Esophagus squamous epithelium (tissue), 4 donors: Measurements from ENCODE around the gene KBTBD12.

ENCODE experiments used
- POLR2A ChIP-seq, 4 donors: fragments of 450-650 bp; IDR thresholded peaks; one replicate each; pipeline ENCODE4 v1.6.1; 2017; ENCODE audit warnings: antibody characterized with exemption in 4 of 4, mild to moderate bottlenecking in 4 of 4, moderate library complexity in 3 of 4
- TF ChIP-seq, protein P1 (sequence below), 6 experiments: fragments of 450-650 bp in 4 of 6; fragments of 200-600 bp in 2 of 6; sonication (generic) in 2 of 6; IDR thresholded peaks; one replicate each; pipeline ENCODE4 v1.5.1; 2016 to 2019; ENCODE audit warnings: antibody characterized with exemption in 6 of 6, mild to moderate bottlenecking in 4 of 6, moderate library complexity in 4 of 6

DNA sequence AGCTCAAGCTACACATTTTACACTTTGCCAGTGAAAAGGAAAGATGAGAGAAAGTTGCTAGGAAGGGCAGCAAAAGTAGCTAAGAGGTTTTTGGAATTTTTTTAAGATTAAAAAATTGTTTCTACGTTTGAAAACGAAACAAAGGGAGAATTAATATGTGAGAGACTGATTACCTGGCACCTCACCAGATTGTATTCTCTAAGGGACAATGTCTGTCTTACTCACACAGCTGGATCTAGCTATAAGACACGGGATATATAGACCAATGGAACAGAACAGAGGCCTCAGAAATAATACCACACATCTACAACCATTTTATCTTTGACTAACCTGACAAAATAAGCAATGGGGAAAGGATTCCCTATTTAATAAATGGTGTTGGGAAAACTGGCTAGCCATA lies 9.5 kb upstream of the KBTBD12 start:
- no peak for TF ChIP-seq POLR2A (IDR thresholded peaks at IDR 0.05)
- TF ChIP-seq, protein P1, sequence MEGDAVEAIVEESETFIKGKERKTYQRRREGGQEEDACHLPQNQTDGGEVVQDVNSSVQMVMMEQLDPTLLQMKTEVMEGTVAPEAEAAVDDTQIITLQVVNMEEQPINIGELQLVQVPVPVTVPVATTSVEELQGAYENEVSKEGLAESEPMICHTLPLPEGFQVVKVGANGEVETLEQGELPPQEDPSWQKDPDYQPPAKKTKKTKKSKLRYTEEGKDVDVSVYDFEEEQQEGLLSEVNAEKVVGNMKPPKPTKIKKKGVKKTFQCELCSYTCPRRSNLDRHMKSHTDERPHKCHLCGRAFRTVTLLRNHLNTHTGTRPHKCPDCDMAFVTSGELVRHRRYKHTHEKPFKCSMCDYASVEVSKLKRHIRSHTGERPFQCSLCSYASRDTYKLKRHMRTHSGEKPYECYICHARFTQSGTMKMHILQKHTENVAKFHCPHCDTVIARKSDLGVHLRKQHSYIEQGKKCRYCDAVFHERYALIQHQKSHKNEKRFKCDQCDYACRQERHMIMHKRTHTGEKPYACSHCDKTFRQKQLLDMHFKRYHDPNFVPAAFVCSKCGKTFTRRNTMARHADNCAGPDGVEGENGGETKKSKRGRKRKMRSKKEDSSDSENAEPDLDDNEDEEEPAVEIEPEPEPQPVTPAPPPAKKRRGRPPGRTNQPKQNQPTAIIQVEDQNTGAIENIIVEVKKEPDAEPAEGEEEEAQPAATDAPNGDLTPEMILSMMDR (IDR thresholded peaks at IDR 0.05) = no peak
